Skin of body (tissue), 2 donors: ENCODE data around the gene RUNX2. TPM values are rescaled to one million over a fixed set of nuclear protein-coding genes. Genes with fewer than 3 reads are reported as not detected.

ENCODE experiments used
- DNase-seq: peaks from one replicate; lab custom pipeline; 2025; lab: John Stamatoyannopoulos, UW
- total RNA-seq: library from RNA; depleted of rRNA; stranded (reverse); fragments of >200 nt; gene quantifications from one replicate; pipeline ENCODE4 v1.2.3, GENCODE V29; 2014

The RUNX2 gene
- total RNA-seq, 1 donor from 2014 or later = 2.9 TPM

- DNase-seq = no peak
Observed at GRCh38 chr6:45480752-45481415, 152.8 kb downstream of the RUNX2 start.

- peak; percentile 22 for DNase-seq
Observed at GRCh38 chr6:45483021-45483420, 154.9 kb downstream of the RUNX2 start.

- no peak for DNase-seq
Observed at GRCh38 chr6:45483501-45483900, 155.4 kb downstream of the RUNX2 start.

GRCh38 chr6:45486736-45487135, 158.6 kb downstream of the RUNX2 start:
- DNase-seq = no peak

GRCh38 chr6:45487645-45488044, 159.5 kb downstream of the RUNX2 start:
- DNase-seq = no peak

GRCh38 chr6:45488269-45488668, 160.1 kb downstream of the RUNX2 start:
- DNase-seq = no peak

- DNase-seq = no peak
Observed at GRCh38 chr6:45488889-45489288, 160.8 kb downstream of the RUNX2 start.

GRCh38 chr6:45491048-45491735, 163.1 kb downstream of the RUNX2 start:
- no peak for DNase-seq

GRCh38 chr6:45491874-45492273, 163.7 kb downstream of the RUNX2 start:
- no peak for DNase-seq

- DNase-seq = no peak
Observed at GRCh38 chr6:45493761-45494160, 165.6 kb downstream of the RUNX2 start.

GRCh38 chr6:45494416-45495135, 166.4 kb downstream of the RUNX2 start:
- peak; percentile 15 for DNase-seq

GRCh38 chr6:45495429-45496084, 167.4 kb downstream of the RUNX2 start:
- no peak for DNase-seq

- DNase-seq = no peak
Observed at GRCh38 chr6:45496085-45496433, 167.9 kb downstream of the RUNX2 start.

GRCh38 chr6:45498591-45498990, 170.5 kb downstream of the RUNX2 start:
- DNase-seq = peak; percentile 45

GRCh38 chr6:45500924-45501816, 173.0 kb downstream of the RUNX2 start:
- no peak for DNase-seq

GRCh38 chr6:45502456-45502855, 174.3 kb downstream of the RUNX2 start:
- no peak for DNase-seq

- DNase-seq = no peak
Observed at GRCh38 chr6:45504947-45505346, 176.8 kb downstream of the RUNX2 start.

- no peak for DNase-seq
Observed at GRCh38 chr6:45505470-45505869, 177.3 kb downstream of the RUNX2 start.

- DNase-seq = no peak
Observed at GRCh38 chr6:45507186-45507585, 179.1 kb downstream of the RUNX2 start.

- DNase-seq = no peak
Observed at GRCh38 chr6:45509426-45509825, 181.3 kb downstream of the RUNX2 start.

- DNase-seq = no peak
Observed at GRCh38 chr6:45512717-45513116, 184.6 kb downstream of the RUNX2 start.
